NAMALWA (cell line): Measurements from ENCODE around the gene USP20.

Experiments
- DNase-seq: peaks from one replicate; pipeline ENCODE4 v3.0.0-alpha.2; 2015; ENCODE audit warnings: low spot score

USP20 gene

GRCh38 chr9:129875687-129876395 lies 40.6 kb downstream of the USP20 start:
- no peak for DNase-seq

DNA sequence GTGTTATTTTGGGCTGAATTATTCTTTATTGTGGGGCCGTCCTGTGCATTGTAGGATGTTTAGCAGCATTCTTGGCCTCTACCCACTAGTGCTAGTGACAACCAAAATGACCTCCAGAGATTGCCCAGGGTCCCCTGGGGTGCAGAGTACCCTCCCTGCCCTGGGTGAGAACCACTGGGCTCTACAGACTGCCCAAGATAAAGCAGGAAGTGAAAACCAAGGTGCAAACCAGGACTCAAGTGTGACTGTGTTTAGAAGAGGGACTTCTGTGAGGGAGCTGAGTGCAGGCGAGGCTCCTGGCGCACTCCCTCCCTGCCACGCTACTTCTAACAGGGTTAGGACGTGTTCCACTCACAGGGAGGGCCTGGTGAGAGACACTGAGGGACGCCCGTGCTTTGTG lies 41.6 kb downstream of the USP20 start:
- DNase-seq, result no peak

- DNase-seq, result no peak
Measured at GRCh38 chr9:129878291-129878690, 43.0 kb downstream of the USP20 start.

GRCh38 chr9:129879103-129879699 lies 43.9 kb downstream of the USP20 start:
- no peak for DNase-seq

GRCh38 chr9:129879991-129880653 lies 44.9 kb downstream of the USP20 start:
- DNase-seq, result no peak

- DNase-seq, result no peak
Measured at GRCh38 chr9:129880654-129881546, 45.6 kb downstream of the USP20 start.

DNA sequence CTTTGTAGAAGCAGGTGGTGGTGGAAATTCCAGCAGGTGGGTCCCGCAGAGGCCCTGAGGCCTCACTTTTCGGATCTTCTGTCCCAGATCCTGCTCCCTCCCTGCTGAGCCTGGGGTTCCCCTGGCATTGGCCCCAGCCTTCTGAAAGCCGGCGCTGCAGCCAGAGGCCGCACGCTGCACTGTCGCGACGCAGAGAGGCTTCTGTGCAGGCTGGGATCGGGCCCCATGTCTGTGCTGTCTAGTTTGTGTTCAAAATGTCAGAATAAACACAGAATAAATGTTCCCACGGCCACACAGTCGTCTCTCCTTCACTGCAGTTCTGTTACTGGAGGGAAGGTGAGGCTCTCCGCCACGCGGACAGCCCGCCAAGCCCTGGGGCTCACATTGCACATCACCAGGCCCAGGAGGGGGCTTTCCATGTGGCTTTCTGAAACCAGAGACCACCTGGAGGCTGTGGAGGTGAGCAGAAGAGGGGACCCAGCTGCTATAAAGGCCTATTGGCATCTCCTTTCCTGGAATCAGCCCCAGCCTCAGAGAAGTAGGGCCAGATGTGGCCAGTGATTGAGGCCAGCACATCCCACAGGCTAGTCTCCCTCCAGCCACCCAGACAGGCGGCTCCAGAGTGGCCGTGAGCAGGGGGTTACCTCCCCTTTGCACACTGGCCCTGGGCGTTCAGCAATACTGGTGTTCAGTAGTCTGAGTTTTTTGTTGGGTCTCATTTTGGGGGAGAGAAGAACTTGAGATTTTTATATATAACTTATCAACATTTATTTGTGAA lies 46.5 kb downstream of the USP20 start:
- DNase-seq, result no peak

- peak; percentile 96 for DNase-seq
Measured at GRCh38 chr9:129884220-129885017, 49.2 kb downstream of the USP20 start.

DNA sequence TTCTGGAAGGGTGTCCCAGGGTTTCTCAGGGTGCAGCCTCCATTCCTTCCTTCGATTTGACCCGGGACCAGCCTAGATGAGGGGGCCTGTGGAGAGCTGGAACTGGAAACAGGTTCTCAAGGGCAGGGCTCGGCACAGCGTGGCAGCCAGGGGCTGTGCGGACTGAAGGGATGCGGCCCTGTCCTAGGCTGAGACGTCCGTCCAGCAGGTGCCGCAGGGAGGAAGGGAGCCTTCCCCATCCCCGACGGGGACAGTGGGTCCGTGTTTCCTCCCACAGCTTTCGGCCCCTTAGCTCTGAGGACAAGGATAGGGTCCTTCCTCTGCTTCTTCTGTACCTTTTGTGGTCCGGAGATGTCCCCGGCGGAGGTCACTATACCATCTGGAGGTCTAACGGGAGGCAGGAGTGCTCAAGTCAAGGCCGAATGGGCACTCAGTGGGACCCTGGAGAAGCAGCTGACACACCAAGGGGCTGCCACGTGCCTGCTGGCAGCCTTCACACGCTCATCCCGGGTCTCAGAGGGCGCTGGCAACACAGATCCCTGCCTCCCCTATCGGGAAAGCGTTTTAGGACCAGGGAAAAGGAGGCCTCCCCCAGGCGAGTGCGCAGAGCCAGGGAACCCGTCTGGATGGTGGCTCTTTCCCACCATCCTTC lies 49.9 kb downstream of the USP20 start:
- peak; percentile 52 for DNase-seq

DNA sequence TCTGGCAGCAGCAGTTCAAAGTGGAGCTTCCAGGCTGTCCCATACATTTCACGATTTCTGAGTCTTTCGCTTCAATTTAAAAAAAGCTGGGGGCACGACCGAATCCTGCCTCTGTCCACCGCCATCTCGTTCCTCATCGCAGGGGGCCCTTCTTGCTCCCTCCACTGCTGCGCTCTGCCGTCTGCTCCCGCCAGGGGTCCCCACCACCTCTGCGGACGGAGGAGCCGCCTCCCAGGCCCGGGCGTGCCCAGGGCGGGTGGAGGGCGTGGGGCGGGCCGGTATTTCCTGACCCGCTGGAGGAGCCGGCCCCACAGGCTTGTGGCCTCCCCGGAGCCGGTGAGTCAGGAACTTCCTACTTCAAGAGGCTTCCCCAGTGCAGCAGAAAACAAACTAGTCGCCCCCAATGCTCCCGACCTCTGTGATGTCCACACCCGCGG lies 50.4 kb downstream of the USP20 start:
- peak; percentile 90 for DNase-seq

DNA sequence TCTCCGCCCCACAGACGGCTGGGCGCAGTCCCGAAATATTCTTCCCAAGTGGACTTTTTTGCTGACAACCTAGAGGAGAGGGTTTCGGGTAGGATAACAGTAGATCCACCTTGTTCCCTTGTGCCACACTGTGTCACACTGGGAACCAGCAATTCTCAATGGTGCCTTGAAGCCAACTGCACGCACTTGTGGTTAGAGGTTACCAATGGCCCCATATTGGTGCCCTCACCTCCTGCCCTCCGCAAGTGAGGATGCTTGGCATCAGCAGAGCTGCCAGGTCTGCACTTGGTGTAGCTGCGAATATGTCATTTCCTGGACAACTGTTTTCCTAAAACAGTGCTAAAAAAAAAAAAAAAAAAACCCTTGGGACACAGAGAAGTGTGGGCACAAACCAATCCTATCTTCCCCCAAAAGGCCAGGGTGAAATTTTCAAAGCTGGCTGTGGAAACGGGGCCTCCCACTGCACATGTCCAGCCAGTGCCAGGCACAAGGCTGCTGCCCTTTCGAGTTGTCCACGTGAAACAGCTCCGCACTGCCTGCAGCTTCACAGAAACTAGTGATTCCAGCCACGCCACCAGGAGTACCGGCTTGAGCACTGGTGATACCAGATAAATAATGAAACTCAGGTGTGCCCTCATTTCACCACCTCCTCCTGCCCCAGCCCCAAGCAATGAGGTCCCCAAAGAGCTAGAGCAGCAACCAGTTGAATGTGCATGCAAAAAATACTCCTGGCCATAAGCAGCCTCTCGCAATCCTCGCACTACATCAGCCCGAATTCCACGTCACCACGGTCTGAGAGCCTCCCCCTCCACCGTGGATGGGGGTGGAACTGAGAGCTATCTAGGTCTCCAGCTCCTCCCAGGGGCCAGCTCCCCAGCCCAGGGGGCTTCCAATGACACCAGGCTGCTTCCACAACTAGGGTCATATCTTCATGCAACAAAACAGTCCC lies 51.2 kb downstream of the USP20 start:
- DNase-seq, result peak; percentile 38

GRCh38 chr9:129887334-129888292 lies 52.4 kb downstream of the USP20 start:
- DNase-seq, result peak; percentile 58

DNA sequence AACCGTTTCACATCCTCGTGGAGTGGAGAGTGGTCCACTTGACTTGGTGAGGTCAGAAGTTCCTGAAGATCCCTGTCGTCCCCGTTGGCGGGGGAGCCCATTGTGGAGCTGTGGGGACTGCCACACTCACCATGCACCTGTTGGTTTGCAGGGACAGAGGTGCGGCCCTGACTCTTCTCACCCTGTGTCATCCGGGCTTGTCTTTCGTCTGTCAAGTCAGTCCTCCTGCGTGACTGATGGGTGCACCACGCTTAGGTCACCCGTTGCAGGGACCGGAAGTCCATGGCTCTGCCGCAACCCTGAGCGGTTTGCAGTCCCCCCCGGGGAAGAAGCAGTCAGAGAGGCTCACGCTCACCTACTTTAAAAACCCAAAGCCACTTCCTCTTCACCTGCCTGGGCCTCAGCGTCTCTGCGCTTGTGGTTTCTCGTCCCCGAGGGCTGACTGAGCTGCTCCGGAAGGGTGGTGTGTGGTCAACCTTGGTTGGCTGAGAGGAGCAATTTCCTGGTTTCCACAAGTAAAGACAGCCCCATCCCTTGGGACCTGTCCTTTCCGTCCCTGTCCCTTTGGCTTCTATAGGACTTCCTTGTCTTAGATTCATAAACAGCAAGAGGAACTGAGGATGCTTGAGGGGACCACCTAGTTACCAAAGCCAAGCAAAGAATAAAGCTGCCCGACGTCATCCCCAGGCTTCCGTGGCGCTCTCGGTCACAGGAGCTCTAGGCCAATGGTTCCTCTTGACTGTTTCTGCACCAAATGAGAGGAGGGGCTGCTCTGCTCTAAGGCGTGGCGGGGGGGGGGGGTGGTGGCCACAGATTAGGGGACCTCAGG lies 53.2 kb downstream of the USP20 start:
- peak; percentile 94 for DNase-seq

DNA sequence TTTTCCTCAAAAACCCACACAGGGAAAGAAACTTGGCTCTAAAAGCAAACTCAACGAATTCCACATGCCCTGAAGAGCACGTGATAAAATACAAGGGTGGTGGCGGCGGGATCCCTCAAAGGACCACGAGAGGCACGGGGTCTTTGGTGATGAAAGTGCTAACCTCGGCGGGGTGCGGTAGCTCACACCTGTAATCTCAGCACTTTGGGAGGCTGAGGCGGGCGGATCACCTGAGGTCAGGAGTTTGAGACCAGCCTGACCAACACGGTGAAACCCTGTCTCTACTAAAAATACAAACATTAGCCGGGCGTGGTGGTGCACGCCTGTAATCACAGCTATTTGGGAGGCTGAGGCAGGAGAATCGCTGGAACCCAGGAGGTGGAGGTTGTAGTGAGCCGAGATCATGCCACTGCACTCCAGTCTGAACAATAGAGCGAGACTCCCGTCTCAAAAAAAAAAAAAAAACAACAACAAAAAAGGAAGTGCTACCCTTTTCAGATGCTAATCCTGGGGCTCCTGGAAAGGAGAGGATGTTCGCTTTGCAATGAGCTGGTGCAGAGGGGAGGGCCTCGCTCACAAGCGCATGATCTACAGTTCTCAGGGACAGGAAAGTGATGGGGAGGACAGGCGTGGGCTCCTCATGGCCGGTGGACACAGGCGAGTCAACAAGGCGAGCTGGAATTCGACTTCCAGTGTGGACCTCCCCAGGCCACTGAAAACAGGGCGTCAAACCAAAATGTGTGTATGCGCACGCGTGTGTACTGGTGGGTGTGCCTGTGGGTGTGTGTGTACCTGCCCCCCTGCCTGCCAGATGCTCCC lies 54.1 kb downstream of the USP20 start:
- no peak for DNase-seq

- DNase-seq, result peak; percentile 26
Measured at GRCh38 chr9:129889941-129890717, 54.9 kb downstream of the USP20 start.
